ENCODE measurements around the gene SLC25A1.
"Not testable (repeated sequence)": the region's sequence is repeated elsewhere in the genome, so short reads cannot be mapped to it uniquely, and the experiment has no call there.

Gene SLC25A1

GRCh38 chr22:19166421-19166820 is 12.1 kb downstream of the SLC25A1 start:
- no peak for DNase-seq (ENCODE audit: low spot score)

- no peak for DNase-seq (ENCODE audit: low spot score)
Observed at GRCh38 chr22:19164425-19164824, 14.1 kb downstream of the SLC25A1 start.

GRCh38 chr22:19158649-19159048 is 19.9 kb downstream of the SLC25A1 start:
- not testable (repeated sequence) for DNase-seq (ENCODE audit: low spot score)

- not testable (repeated sequence) for DNase-seq (ENCODE audit: low spot score)
Observed at GRCh38 chr22:19156109-19156508, 22.4 kb downstream of the SLC25A1 start.

GRCh38 chr22:19152942-19153883 is 25.3 kb downstream of the SLC25A1 start:
- DNase-seq (ENCODE audit: low spot score) = no peak

GRCh38 chr22:19151329-19152191 is 27.0 kb downstream of the SLC25A1 start:
- no peak for DNase-seq (ENCODE audit: low spot score)

- DNase-seq (ENCODE audit: low spot score) = no peak
Observed at GRCh38 chr22:19150482-19151328, 27.8 kb downstream of the SLC25A1 start.

GRCh38 chr22:19149991-19150390 is 28.5 kb downstream of the SLC25A1 start, which contains the start of gene GSC2:
Gene GSC2, minus strand, starts transcription at chr22:19150292. Its CDS starts 9 bp downstream, at chr22:19150283.
- no peak for DNase-seq (ENCODE audit: low spot score)

- peak; percentile 65 for DNase-seq (ENCODE audit: low spot score)
Observed at GRCh38 chr22:19149047-19149883, 29.3 kb downstream of the SLC25A1 start.

- DNase-seq (ENCODE audit: low spot score) = no peak
Observed at GRCh38 chr22:19148417-19149046, 30.0 kb downstream of the SLC25A1 start.

- no peak for DNase-seq (ENCODE audit: low spot score)
Observed at GRCh38 chr22:19147195-19147780, 31.2 kb downstream of the SLC25A1 start.

- DNase-seq (ENCODE audit: low spot score) = no peak
Observed at GRCh38 chr22:19146215-19146968, 32.1 kb downstream of the SLC25A1 start.

GRCh38 chr22:19143967-19144400 is 34.6 kb downstream of the SLC25A1 start:
- DNase-seq (ENCODE audit: low spot score) = no peak

- DNase-seq (ENCODE audit: low spot score) = no peak
Observed at GRCh38 chr22:19143212-19143611, 35.3 kb downstream of the SLC25A1 start.

GRCh38 chr22:19142394-19142793 is 36.1 kb downstream of the SLC25A1 start:
- no peak for DNase-seq (ENCODE audit: low spot score)

GRCh38 chr22:19139974-19140373 is 38.6 kb downstream of the SLC25A1 start:
- no peak for DNase-seq (ENCODE audit: low spot score)

- no peak for DNase-seq (ENCODE audit: low spot score)
Observed at GRCh38 chr22:19139001-19139356, 39.6 kb downstream of the SLC25A1 start.

GRCh38 chr22:19138217-19139000 is 40.1 kb downstream of the SLC25A1 start:
- DNase-seq (ENCODE audit: low spot score) = no peak
